Measurements from ENCODE around the gene PITX2.

Gene PITX2

GRCh38 chr4:110622841-110623717 lies at the start of gene PITX2:
PITX2 (minus strand) TSS chr4:110623077; CDS start chr4:110622460, 617 bp downstream.
- in situ Hi-C loops (cut with MboI; ENCODE audit: low sequenced_read_pairs): no loop called here

DNA sequence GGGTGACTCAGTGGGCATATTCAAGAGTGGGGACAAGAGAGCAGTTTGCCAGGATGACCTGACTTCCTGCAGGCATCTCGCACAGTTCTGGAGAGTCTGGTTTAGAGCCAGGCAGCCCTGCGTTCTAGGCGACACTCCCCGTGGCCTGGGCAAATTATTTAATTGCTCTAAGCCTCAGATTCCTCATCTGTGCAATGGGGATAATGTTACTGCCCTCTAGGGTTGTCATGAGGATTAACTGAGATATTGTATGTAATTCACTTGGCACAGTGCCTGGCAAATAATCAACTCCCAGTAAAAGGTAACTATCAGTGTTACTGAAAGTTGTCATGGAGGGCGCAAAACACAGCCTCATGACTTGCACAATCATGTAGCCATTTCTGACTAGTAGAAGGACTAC lies 48.8 kb upstream of the PITX2 start:
- in situ Hi-C loops (cut with MboI; ENCODE audit: low sequenced_read_pairs): no loop called here

DNA sequence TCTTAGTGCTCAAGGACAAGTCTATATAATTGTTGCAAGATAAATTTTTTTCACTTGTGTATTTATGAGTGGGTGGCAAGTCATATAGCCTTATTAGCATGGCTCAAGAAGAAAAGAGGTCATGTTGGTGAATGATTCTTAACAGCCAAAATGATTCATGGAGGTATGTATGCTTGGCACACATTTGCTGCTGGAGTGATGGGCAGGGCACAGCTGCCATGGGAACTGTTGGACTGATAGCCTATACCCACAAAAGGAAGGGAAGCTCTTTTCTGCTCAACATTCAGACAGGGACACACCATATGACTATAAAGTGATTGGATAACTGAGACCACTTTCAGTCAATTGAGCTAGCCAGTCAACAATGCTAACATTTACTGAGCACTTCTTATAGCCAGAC lies 46.8 kb upstream of the PITX2 start:
- in situ Hi-C loops (cut with MboI; ENCODE audit: low sequenced_read_pairs): no loop called here

DNA sequence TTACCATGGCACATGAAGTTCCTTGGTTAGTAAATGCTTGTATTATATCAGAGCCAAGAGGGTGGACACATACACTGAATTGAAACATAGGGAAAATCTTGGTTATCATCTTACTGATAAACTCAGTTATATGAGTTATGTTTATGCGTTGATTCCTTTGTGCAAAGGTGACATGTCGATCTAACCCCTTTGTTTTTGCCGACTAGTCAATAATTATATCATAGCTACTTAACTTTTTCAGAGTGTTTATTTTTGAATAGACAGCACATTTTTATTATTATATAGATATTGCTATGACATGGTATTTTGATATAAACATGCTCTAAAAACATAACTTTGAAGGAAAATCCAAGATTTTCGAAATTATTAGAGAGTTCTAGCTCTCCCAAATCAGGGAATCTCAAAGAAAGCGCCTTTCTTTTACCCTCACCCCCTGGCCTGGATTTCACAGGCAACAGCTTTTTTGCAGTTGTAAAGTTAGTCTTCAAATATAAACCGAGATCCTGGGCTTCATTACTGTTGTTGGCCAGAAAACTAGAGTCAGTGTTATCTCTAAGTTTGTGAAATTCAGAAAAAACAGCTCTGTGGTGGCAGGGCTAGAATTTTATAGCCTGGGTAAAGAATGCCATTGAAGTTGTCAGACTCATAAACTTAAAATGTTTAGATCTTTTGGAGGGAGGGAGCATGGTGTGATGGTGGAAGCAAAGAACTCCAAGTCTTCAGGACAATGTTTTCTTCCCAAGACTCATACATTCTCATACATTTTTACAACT lies 45.8 kb upstream of the PITX2 start:
- in situ Hi-C loops (cut with MboI; ENCODE audit: low sequenced_read_pairs): no loop called here

- in situ Hi-C loops (cut with MboI; ENCODE audit: low sequenced_read_pairs): no loop called here
Observed at GRCh38 chr4:110667670-110668069, 44.8 kb upstream of the PITX2 start.

- in situ Hi-C loops (cut with MboI; ENCODE audit: low sequenced_read_pairs): no loop called here
Observed at GRCh38 chr4:110666030-110666429, 43.2 kb upstream of the PITX2 start.

- in situ Hi-C loops (cut with MboI; ENCODE audit: low sequenced_read_pairs): no loop called here
Observed at GRCh38 chr4:110663738-110664444, 41.0 kb upstream of the PITX2 start.

- in situ Hi-C loops (cut with MboI; ENCODE audit: low sequenced_read_pairs): no loop called here
Observed at GRCh38 chr4:110663206-110663605, 40.3 kb upstream of the PITX2 start.

GRCh38 chr4:110660755-110661154 lies 37.9 kb upstream of the PITX2 start:
- in situ Hi-C loops (cut with MboI; ENCODE audit: low sequenced_read_pairs): no loop called here

- in situ Hi-C loops (cut with MboI; ENCODE audit: low sequenced_read_pairs): no loop called here
Observed at GRCh38 chr4:110654254-110654635, 31.4 kb upstream of the PITX2 start.

DNA sequence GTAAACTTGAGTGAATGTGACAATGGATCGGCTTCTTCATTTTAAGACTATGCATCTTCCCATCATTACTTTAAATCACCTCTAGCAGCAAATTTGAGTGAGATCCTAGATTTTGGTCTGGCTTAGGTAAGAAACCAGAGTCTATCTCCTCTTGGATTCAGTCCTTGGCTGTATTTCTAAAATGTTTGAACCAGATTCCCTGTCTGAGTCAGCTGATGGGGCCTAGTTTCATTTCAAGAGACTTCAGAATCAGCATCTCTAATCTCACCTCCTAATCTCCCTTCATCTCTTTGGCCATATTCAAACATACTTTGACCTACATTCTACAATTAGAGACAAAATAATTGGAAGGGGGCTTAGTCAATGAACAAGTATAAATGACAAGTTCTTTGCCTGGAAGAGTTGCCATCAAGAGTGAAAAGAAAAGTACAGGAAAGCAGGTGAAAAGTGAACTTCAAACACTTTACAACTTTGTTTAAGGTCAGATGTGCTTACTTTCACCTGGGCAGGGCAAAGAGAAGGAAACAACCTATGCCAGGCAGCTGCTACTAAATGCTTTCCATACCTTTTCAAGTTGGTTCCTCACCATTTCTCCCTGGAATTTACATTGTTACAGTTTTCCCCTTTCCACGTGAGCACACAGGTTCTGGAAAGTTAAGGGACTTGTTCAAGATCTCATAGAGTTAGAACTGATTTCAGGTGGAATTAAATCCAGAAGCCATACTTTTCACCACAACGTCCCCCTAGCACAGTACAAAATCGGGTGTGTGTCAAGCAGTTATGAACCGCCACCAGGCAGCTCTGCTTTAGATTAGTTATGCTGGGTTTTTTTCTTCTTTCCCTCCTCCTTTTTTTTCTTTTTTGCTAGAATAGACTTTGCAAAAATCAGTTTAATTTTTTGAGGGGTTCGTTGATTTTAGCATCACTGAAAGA lies 30.7 kb upstream of the PITX2 start:
- in situ Hi-C loops (cut with MboI; ENCODE audit: low sequenced_read_pairs): no loop called here

DNA sequence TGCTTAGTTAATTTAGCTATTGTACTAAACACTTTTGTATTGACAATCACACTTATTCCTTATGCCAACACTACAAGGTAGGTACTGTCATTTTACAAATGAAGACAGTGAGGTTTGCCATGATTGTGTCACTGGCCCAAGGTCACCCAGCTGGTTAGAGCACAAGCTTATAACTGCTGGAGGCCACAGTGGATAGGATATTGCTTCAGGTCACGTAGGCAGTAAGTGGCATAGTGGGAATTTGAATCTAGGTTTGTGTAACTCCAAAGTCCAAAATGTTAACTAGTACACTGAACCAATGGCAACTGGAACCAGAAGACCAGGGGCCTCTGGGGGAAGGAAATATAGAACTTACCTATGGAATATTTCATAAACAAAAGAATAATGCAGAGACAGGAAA lies 21.1 kb upstream of the PITX2 start:
- in situ Hi-C loops (cut with MboI; ENCODE audit: low sequenced_read_pairs): no loop called here

DNA sequence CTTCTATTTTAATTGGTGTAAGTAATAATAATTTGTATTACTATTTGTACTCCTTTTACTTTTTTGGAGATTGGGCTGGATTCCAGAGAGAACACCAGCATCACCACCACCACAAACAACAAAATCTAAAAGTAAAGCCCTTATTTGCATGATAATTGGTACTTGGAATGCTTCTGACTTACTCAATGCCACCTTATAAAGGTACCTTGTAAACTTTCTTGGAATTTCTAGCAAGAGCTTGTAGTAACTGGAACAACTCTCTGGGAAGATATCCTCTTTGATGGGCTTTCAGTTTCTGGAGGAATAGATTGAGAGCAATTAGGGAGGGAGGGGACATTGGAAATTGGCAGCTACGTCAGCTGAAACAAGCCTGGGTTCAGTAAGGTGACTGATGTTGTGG lies 20.2 kb upstream of the PITX2 start:
- in situ Hi-C loops (cut with MboI; ENCODE audit: low sequenced_read_pairs): no loop called here

- in situ Hi-C loops (cut with MboI; ENCODE audit: low sequenced_read_pairs): no loop called here
Observed at GRCh38 chr4:110641218-110641617, 18.3 kb upstream of the PITX2 start.

DNA sequence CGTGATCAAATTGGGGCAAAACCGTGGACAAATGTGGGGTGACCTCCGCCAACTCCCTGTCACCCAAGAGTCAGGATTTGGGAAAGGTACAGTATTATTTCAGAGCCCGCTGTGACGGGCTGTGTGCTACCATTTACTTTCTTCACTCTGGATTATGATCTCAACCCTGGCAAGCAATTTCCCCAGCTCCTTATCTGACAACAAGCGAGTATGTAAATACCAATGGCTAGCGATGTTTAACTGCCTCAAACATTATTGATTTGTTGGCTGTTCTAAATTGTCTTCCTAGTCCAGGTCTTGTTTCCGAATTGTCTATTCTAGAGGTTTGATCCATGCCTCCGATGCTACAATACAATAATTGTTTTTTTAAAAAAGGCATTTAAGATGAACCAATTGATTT lies 17.7 kb upstream of the PITX2 start:
- in situ Hi-C loops (cut with MboI; ENCODE audit: low sequenced_read_pairs): no loop called here

DNA sequence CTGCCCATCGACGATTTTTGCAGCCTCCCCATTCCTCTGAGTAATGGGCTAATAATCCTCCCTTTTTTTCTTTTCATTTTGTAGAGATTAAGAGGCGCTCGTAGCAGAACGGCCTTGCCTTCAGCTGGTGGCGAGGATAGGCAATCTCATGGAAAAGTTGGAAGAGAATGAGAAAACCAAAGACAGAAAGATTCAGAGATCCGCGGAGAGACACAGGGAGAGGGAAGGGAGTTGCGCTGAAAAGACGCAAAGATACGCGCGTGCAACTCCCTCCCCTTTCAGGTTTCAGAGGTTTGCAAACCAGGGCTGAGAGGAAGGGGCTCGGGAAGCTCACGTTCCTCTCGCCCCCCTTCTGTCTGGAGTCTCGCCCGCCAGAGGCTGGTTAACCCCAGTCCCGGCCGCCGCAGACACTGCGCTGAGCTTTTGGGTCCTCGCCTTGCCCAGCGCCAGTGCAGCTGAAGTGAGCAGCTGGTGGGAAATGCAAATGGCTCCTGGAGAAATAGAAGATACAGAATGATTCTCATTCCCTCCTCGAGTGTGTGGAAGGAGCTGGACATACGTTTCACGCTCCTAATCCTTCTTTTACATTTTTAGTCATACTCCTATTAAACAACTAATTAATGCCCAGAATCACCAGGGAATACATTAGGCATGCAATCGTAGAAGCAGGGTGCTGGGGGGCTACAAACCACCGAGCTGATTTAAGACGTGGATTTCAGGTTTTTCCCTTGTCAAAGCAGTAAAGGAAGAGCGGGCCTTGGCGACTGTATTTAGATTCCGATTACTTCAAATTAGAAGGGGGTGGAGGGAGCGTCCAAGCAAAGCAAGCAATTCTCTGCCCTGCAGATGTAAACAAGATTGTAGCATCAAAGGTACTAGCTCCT lies 16.6 kb upstream of the PITX2 start:
- in situ Hi-C loops (cut with MboI; ENCODE audit: low sequenced_read_pairs): no loop called here

- in situ Hi-C loops (cut with MboI; ENCODE audit: low sequenced_read_pairs): no loop called here
Observed at GRCh38 chr4:110638089-110638746, 15.3 kb upstream of the PITX2 start.

DNA sequence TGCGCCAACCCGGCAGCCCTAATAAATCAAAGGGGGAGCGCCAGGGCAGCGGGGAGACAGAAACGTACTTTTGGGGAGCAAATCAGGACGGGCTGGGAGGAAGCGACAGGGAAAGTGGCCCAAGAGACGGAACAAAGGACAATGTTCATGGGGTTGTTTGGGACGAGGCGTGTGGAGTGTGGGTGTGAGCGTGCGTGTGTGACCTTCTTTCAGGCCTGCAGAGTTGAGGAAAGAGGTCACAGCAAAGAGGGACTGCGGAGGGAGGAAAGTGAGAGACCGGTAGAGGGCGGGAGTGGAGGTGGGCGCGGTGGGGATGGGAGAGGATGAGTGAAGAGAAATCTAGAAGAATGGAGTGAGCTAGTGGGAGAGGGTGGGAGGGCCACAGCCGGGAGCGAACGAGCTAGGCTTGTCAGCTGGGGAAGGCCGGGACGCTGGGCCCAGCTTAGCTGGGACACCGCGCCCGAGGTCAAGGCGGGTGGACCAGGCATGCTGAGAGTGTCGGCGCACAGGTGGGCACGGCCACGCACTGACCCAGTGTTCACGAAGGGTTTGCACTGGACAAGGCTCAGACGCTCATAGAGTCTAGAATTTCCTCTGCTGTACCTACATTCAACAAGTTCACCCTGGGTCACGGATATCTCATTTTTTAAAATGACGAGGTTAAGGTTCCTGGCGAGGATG lies 14.7 kb upstream of the PITX2 start:
- in situ Hi-C loops (cut with MboI; ENCODE audit: low sequenced_read_pairs): no loop called here
